Stimulated activated naive CD8-positive, alpha-beta T cell treated with anti-CD3 and anti-CD28 coated beads, Interleukin-15, Interleukin-2, amounts not matched to agents 100 U/mL and 50 U/mL, for 24 hours (primary cell): Measurements from ENCODE around the gene UACA.

Experiments used
- ATAC-seq: fragments of 150-1000 bp; cut with Tn5 transposase; one replicate; pipeline ENCODE4 v1.10.0; 2021
- DNase-seq: peaks from one replicate; pipeline ENCODE4 v3.0.0; 2021

The UACA gene

DNA sequence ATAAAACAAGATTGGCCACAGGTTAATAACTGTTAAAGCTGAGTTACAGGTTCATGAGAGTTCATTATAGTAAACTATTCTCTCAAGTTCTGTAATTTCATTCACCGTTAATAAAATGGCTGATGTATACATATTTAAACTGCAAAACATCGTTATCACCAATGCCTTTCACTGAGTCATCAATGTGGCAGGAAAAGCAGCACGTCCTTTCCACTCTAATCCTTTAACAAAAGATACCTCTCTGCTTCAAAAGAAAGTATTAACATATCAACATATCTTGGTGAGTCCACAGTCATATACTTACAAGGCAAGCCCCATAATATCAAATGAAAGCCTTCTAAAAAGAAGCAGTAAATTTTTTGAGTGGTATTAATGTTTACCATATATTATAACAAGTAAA is 54.5 kb downstream of the UACA start:
- DNase-seq (no peak), ATAC-seq (no peak)

DNA sequence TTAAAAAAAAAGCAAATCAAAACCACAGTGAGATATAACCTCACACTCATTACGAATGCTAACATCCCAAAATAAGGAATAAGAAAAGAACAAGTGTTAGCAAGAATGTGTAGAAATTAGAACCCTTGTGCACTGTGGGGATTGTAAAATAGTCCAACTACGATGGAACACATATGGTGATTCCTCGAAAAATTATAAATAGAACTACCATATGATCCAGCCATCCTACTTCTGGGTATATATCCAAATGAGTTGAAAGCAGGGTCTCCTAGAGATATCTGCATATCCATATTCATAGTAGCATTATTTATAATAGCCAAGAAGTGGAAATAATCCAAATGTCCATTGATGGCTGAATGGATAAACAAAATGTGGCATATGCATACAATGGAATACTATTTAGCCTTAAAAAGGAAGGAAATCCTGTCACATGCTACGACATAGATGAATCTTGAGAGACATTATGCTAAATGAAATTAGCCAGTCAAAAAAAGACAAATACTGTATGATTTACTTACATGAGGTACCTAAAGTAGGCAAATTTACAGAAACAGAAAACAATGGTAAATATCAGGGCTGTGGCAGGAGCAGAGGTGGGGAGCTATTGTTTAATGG is 55.6 kb downstream of the UACA start:
- no peak for DNase-seq

DNA sequence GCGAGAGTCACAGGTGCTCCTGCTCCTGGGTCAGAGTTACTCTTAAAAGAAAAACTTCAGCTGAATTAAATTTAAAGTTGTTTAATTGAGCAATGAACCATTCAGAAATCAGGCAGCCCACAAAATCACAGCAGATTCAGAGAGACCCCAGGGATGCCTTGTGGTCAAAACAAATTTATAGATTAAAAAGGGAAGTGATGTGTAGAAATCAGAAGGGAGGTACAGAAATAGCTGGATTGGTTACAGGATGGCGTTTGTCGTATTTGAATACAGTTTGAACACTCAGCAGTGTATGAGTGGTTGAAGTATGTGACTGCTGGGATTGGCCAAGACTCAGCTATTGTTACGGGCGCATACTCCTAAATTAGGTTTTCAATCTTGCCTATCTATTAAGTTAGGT is 58.6 kb downstream of the UACA start:
- DNase-seq (no peak), ATAC-seq (no peak)

More for the DNA sequence above, 55.6 kb downstream of the UACA start:
- ATAC-seq, result no peak

DNA sequence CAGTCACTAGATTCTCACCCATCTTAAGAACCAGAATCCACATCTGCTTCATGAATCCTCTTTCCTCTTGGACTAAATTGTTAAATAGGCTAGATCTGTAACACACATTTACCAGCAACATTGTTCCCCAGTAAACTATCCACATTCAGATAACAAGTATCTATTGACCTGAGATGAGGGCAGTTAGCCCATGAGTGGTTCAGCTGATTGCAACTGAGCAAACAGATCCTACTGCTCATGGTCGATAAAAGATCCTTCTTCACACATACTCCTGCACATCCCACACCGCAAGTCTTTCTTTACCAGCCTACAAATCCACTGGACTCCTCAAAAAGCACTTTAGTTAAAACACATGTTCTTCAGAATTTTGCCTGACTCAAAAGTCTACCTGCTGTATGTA is 59.2 kb downstream of the UACA start:
- no peak for ATAC-seq
- no peak for DNase-seq

DNA sequence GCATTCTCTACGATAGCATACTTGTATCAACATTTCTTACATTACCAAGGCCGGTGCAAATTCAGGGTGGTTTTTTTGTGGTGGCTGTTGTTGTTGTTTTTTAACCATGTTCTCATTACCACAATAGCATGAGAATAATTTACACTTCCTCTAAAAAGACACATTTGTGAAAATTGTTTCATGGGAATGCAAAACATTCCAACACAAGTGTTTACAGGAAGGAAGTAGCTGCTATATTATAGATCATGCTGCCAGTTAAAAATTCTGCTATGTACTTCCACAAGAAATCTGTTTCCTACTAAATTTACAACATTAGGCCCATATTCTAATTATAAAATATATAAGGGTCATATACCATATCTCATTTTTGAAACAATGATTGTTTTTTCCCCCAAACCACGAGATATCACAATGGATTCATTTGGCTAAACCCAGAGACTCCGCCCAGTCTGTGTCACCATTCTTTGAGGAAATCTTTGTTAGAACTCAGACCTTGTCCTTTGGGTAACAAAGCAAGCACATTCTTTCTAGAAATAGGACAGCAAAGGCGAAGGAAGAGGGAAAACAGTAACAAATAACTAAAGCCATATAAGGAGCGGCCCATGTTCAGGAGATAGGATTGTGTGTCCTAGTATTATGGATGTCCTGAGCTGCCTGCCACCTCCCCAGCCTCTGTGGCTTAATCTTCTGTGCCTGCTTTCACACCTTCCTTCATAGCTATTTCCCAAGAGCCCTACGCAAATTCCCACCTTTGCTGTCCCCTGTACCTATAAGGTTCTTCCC is 60.1 kb downstream of the UACA start:
- DNase-seq (no peak), ATAC-seq (no peak)

DNA sequence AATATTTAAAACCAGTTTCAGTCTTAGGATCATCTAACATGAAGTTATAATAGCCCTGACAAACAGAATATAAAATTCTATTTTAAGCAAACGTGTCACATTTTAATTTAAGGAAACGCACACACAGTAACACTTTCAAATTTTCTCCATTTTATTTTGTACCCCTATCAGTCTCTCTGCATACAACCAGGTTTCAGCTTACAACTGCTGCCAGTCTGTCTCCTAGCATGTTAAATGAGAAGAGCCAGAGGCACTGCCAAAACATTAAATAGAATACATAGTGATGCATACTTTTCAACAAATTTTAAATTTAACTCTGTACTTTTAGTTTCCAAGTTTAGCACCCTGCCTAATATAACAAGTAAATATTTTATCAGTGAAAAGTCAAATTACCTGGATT is 60.8 kb downstream of the UACA start:
- ATAC-seq, result no peak
- no peak for DNase-seq

DNA sequence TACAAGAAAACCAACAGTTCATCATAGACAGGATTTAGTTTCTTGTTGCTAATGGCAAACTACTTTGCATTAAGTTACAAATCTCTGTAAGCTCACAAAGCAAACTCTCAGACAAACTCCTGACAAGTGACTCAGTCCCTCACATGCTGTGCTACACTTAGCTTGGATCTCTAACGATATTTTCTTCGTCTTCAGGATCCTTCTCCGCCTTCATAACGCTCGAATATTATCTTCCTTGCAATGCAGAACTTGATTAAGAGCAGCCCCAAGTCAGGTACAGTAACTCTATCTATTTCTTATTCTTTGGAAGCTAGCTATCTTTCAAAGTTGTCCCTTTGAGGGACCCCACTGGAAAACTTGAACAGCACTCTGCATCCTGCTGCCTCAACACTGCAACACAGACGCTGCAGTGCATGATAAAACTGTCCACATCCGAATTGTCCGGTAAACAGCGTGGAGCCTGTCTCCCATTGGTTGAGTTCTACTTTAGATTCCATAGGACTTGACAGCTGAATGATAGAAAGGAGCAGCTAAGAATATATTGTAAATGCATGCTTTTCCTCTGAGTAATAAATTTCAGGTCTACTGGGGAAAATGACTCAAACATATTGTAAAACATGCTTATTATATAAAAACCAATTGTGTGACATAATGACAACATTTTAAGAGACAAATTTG is 61.3 kb downstream of the UACA start:
- DNase-seq, result no peak
- no peak for ATAC-seq

DNA sequence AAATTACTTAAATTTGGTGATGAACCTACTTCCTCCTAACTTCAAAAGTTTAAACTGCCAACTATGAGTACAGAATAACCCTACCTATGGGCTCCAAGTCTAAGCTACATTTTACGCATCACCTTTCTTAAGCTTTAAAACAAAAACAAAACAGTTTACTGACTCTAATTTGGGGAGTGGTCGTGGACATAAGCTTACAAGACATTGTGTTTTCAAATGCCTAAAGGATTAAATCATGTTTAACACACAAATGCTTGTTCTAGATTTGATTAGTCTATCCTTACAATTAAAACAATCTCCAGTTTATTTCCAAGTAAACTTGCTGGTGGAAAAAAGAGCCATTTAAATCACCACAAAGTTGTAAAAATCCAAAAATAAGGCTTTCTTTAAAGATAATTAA is 62.2 kb downstream of the UACA start:
- DNase-seq (no peak), ATAC-seq (no peak)

DNA sequence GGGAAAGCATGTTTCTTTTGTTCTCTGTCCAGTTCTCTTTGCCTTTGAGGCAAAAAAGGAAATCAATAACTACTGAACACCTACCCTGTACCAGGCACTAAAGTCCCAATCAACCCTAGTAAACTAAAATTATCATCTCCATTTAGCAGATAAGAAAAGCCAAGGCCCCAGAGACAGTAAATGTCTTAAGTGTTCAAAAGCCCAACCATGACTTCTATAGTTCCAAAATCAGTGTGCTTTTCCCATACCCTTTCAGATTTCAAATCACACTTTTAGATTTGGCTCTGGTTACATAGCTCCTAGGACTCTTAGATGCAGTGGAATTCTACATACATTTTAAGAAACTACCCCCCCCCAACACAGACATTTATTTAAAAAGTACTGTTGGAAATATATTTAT is 63.5 kb downstream of the UACA start:
- no peak for DNase-seq
- ATAC-seq, result no peak

DNA sequence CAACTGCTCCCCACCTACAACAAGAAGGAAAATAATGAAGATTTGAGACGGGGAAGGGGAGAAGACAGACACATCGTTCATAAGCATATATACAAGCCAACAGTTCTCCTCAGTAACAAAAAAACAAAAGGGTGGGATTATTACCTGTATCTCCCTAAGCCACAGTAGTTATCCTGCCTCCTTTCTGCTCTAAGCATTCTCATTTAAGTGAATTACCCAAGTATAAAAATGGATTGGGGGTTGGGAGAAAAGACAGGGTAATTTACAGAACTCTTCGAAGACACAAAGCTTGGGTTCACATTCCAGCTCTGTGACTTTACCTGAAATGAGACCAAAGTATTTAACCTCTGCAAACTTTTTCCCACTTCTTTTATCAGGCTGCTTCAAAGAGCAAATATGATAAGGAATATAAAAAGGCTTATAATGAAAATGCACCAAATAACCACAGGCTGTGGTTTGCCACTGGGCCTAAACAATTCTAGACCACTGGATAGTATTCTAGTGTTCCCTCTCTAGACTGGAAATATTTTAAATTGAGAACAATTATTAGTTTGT is 64.4 kb downstream of the UACA start:
- no peak for ATAC-seq
- DNase-seq, result no peak

DNA sequence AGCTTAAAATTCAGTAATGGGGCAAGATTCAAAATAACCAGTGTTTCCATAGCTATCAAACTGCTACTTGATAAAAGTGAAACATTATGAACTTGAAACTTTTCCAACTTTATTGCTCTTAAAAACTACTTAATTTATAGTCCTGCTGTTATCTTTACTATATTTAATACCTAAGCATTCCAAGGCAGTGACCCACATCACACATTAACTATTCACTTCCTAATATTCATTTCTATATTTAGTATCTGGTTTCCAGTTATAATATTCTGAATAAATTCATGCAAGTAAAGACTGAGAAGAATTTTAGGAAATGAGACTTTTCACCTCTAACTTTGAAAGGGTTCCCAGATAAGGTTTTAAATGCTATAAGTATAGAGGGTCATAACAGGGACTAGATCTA is 64.9 kb downstream of the UACA start:
- ATAC-seq, result no peak
- DNase-seq, result no peak

DNA sequence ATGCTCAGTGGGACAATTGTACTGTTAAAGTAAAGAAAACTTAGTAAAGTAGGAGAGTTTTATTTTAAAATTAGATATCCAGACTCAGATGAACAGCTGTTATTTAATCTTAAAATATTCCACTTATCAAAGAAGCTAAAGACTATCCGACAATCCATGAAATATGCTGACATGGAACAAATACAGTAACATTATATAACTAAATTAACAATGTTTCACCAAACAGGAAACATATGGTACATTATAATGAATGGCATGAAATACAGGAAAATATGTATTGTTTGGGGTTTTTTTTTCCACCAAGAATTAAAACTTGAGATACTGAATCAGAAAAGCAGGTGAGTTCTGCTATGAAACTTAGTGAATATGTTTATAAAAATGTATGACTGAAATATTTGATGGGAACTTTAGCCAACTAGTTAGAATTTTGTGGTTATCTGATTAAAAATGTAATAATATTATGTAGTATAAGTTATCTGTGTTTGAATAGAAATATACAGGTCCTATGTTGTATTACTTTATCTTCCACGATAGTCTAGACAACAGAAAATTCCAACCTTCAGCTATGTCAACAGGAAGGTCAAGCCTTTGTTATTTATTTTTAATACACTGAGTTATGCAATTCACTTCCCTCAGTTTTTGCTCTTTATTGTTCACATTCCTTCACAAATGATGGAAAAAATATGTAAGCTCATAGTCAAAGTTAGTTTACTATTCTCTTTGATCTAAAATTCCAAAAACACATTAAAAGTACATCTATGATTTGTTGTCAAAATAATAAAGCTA is 72.7 kb downstream of the UACA start:
- ATAC-seq, result no peak
- DNase-seq, result no peak

DNA sequence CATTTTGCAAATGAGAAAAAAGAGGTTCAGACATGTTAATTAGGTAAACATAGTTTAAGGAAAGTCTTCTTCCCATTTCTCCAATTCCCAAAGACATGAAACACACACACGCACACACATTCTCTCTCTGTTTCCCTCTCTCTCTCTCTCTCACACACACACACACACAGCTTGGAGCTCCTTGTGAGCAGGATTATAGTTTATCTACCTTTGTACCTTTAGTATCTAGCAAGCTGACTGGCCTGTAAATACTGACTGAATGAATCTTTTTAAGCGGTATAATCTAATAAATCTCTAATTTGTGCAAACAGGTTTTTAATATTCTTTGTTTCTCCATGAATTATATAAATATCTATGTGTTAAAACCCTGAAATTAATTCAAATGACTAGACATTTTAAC is 73.3 kb downstream of the UACA start:
- DNase-seq, result no peak
- ATAC-seq, result no peak

DNA sequence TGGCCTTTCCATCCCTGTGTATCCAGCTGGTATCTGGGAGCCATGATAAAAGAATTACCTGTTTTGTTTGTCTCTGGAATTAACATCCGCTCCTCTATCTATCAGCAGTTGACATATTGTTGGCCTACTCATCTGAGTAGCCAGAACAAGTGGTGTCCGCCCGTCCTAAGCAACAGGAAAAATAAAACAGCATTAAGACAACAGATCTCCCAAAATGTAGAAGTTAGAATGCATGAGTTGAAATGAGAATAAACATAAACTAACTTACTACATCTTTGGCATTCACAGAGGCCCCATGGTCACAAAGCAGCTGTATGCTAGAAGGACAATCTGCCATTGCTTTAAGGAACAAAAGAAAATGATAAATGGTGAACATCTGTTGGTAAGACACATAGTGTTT is 75.9 kb downstream of the UACA start:
- no peak for ATAC-seq
- DNase-seq, result no peak

DNA sequence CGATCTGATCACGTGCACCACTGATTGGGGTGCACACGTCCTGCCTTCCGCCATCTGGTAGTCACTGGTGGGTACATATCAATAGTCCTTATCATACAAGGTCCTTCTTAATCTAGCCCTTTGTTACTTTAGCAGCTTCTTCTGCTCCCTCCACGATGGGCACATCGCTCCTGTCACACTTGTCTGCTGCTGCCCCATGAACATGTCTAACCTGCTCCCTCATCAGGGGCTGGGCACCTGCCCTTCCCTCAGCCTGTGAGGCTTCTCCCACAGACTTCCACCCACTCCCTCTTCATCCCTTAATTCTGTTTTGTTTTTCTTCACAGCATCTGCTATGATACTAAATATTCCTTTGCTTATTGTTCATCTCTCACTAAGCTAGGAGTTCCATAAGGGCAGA is 82.5 kb downstream of the UACA start:
- no peak for DNase-seq
- ATAC-seq, result no peak

DNA sequence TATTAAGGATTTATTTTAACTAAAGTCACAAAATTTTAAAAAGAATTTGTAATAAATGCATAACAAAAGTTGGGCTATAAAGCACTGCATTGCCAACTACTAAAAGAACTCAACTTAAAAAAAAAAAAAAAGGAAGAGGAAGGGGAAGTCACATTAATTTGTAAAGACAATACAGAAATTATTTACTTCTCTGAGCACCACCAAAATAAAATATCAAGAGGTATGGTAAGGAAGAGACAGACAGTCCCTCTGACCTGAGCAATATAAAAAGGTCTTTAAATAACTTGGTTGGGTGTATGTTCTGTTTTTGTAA is 83.5 kb downstream of the UACA start:
- ATAC-seq (no peak), DNase-seq (no peak)

DNA sequence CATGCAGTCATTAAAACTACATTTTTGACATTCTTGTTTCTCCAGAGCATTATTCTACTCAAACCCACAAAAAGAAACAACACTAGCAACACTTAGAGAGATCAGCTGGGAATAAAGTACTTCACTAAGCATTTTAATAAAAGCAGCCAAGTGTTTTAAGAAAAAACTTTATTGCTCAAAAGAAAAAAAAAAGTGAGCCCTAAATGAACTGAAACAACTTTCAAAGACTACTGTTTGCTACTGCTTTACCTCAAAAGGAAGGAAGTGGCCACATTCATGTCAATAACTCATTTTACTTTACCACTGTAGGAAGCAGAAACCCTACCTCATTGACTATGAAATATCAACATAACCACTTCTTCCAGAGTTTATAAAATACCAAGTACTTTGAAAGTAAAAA is 91.3 kb downstream of the UACA start:
- ATAC-seq (no peak), DNase-seq (no peak)

DNA sequence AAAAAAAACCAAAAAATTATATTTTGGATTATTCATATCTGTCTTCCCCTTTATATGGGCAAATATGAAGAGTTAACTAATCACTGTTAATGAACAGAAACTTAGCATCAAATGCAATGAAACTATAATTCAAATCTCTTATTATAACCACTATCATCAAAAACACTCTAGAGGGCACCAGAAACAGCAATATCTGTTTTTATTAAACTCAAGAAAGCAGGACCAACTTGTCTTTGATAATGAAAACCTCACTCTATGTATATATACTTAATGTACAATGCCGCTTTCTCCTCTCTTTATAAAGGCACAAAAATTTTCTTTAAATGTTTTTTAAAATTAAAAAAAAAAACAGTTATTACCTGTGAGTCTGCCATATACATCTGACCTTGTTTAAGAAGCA is 92.7 kb downstream of the UACA start:
- DNase-seq, result no peak
- ATAC-seq, result no peak

DNA sequence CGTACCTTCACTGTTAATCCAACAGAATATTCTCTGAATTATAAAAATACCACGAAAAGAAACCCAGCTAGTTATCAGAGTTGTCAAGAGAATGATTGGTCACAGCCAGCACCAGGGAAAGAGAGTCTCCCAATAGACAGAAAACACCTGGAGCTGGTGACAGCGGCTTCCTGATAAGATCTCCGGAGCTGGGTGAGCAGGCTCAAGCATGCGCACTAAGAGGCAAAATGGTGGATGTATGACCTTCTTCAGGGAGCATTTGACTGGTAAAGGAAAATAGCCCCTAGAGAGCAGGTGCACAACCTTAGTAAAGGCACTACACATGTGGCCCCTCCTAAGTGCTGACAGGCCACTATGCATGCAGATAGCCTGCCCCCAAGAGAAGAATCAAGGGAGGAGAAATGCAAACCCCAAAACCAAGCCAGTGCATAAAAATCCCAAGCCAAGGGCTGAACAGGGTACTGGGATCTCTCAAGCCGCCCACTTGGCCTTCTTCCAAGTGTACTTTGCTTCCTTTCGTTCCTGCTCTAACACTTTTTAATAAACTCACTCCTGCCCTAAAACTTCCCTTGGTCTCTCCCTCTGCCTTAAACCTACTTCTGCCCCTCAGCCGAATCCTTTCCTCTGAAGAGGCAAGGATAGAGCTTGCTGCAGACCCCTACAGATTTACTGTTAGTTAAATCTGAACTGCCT is 93.2 kb downstream of the UACA start:
- ATAC-seq (no peak), DNase-seq (no peak)

DNA sequence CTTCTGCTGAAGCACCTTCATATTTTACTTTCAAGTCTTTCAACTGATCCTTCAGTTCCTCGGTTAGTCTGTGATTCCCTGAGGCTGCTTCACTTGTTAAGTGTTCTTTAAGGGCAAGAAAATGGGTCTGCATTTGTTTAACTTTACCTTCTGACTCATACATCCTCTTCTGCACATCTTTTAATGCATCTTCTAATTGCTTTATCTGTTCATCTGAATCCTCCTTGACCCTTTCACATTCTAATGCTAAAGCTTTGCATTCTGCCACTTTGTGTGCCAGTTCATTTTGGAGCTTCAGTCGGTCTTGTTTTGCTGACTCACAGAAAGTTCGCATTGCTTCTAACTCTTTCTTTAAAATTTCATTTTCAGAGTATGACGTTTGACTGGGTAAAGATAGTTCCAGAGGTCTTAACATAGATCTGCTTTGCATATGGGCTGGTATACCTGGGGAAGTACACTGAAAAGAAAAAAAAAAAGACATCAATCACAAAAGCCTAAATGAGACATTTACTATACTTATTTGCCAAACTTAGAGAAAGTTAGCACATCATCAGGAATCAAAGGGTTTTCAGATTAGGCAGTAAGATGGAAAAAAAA is 94.3 kb downstream of the UACA start:
- ATAC-seq, result no peak
- DNase-seq, result no peak

DNA sequence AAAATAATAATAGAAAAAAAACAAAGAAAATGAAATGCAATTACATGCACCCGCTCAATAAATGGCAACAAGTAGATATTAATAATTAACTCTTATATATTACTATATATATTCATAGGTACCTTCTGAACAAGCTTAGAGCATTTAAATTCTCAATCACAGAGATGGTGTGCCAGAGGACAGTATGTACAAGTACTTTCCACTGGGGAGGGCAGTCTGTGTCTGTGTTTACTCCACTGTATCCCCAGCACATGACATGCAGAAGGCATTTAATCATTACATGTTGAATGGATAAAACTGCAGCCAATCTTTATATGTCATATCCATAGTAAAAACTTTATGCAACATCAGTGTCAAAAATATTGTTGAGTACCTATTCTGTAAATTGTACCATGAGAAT is 97.8 kb downstream of the UACA start:
- DNase-seq (no peak), ATAC-seq (no peak)

DNA sequence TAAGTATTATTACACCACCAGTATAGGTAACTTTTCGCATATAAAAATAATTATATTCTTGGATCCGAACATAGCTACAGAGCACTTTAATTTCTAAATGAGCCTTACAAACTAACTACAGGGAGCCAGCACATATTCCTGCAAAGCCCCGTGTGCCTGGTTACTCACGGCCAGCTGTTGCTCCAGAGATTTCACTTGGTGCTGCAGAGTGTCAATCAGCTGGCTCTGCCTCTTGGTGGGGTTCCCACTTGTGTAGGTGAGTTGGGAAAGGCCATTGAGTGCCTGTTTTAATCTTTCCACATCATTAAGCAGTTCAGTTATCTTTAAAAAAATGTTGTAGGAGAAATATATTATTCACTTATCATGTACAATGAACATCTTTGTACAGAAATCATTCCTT is 98.9 kb downstream of the UACA start:
- no peak for ATAC-seq
- DNase-seq, result no peak
